OCI-LY1 (cell line): Measurements from ENCODE around the gene NDST3.
"Not testable (repeated sequence)": the region's sequence is repeated elsewhere in the genome, so short reads cannot be mapped to it uniquely, and the experiment has no call there.

Experiments used
- H2AFZ ChIP-seq: fragments of 200-600 bp; sonication (generic), shearing (Covaris generic); 2 replicates; pipeline ENCODE4 v1.6.0; 2014; ENCODE audit warnings: antibody characterized with exemption, mild to moderate bottlenecking, low read length
- H3F3A ChIP-seq: fragments of 200-600 bp; sonication (generic), shearing (Covaris generic); 2 replicates; pipeline ENCODE4 v1.6.0; 2014; ENCODE audit warnings: mild to moderate bottlenecking, antibody characterized with exemption, low read length, moderate library complexity; ENCODE audit not compliant: insufficient read depth
- H3K27ac ChIP-seq: fragments of 200-600 bp; sonication (generic); 2 replicates; pipeline ENCODE4 v1.5.1; 2014; ENCODE audit warnings: low read length, mixed run types, mild to moderate bottlenecking, low read depth; ENCODE audit not compliant: poor library complexity, severe bottlenecking
- H3K27me3 ChIP-seq: fragments of 200-600 bp; sonication (generic); 2 replicates; pipeline ENCODE4 v1.6.0; 2014; ENCODE audit warnings: antibody characterized with exemption, mild to moderate bottlenecking, low read length, moderate library complexity; ENCODE audit not compliant: insufficient read depth
- H3K36me3 ChIP-seq: fragments of 200-600 bp; sonication (generic); 2 replicates; pipeline ENCODE4 v1.6.1; 2014; ENCODE audit warnings: mild to moderate bottlenecking, antibody characterized with exemption, low read length, moderate library complexity, mixed read lengths; ENCODE audit not compliant: insufficient read depth
- H3K4me1 ChIP-seq: fragments of 200-600 bp; sonication (generic); 2 replicates; pipeline ENCODE4 v1.5.1; 2014; ENCODE audit warnings: mild to moderate bottlenecking, low read length, moderate library complexity; ENCODE audit not compliant: insufficient read depth, severe bottlenecking
- H3K4me2 ChIP-seq: fragments of 200-600 bp; sonication (generic), shearing (Covaris generic); 2 replicates; pipeline ENCODE4 v1.6.1; 2014; ENCODE audit warnings: low read length
- H3K4me3 ChIP-seq: fragments of 200-600 bp; sonication (generic); 2 replicates; pipeline ENCODE4 v1.5.1; 2014; ENCODE audit warnings: low read length, low read depth, mild to moderate bottlenecking, mixed read lengths; ENCODE audit not compliant: poor library complexity, severe bottlenecking
- H3K79me2 ChIP-seq: fragments of 200-600 bp; shearing (Covaris generic); 2 replicates; pipeline ENCODE4 v1.6.1; 2016; ENCODE audit warnings: mixed run types, low read length, mixed read lengths; ENCODE audit not compliant: insufficient read depth
- H3K9ac ChIP-seq: fragments of 200-600 bp; sonication (generic), shearing (Covaris generic); 2 replicates; pipeline ENCODE4 v1.6.1; 2014; ENCODE audit warnings: mild to moderate bottlenecking, low read length, mixed read lengths
- H3K9me2 ChIP-seq: fragments of 200-600 bp; sonication (generic), shearing (Covaris generic); 2 replicates; pipeline ENCODE4 v1.6.1; 2014; ENCODE audit warnings: low read depth, mild to moderate bottlenecking, low read length, mixed read lengths
- H3K9me3 ChIP-seq: fragments of 200-600 bp; shearing (Covaris generic); 2 replicates; pipeline ENCODE4 v1.6.1; 2014; ENCODE audit warnings: low read length, mixed read lengths
- H4K20me1 ChIP-seq: fragments of 200-600 bp; sonication (generic), shearing (Covaris generic); 2 replicates; pipeline ENCODE4 v1.6.0; 2016; ENCODE audit warnings: mild to moderate bottlenecking, low read length; ENCODE audit not compliant: insufficient read depth
- CTCF ChIP-seq: fragments of 200-600 bp; sonication (generic), shearing (Covaris generic); IDR thresholded peaks from 2 replicates; pipeline ENCODE4 v1.5.1; 2017; ENCODE audit warnings: mild to moderate bottlenecking, antibody characterized with exemption, low read length, moderate library complexity, mixed read lengths
- EZH2 ChIP-seq: fragments of 200-600 bp; sonication (generic), shearing (Covaris generic); IDR thresholded peaks from 2 replicates; pipeline ENCODE4 v1.8.0; 2017; ENCODE audit warnings: borderline replicate concordance, mixed run types, mild to moderate bottlenecking, antibody characterized with exemption, low read length, moderate library complexity, mixed read lengths

NDST3 gene

GRCh38 chr4:118265312-118266144, 231.2 kb downstream of the NDST3 start:
- TF ChIP-seq EZH2 = no peak
- no peak for TF ChIP-seq CTCF
- no peak overlapping the region for H3K4me2 ChIP-seq
- no peak overlapping the region for H3K9ac ChIP-seq
- H3F3A ChIP-seq = no peaks in the 10 kb centered on the region
- H3K9me2 ChIP-seq = no peaks in the 10 kb centered on the region
- no peaks in the 10 kb centered on the region for H3K9me3 ChIP-seq
- H3K4me3 ChIP-seq = no peak overlapping the region
- no peaks in the 10 kb centered on the region for H3K79me2 ChIP-seq
- no peak overlapping the region for H3K27ac ChIP-seq
- H3K4me1 ChIP-seq = no peaks in the 10 kb centered on the region
- H4K20me1 ChIP-seq = no peaks in the 10 kb centered on the region
- no peaks in the 10 kb centered on the region for H3K36me3 ChIP-seq
- H3K27me3 ChIP-seq = no peaks in the 10 kb centered on the region
- H2AFZ ChIP-seq = no peak overlapping the region

- not testable (repeated sequence) for H3K4me2 ChIP-seq, H3K9me2 ChIP-seq, H3K4me1 ChIP-seq, H3K9me3 ChIP-seq, H3K27ac ChIP-seq, H3K36me3 ChIP-seq, H3K79me2 ChIP-seq, H3K4me3 ChIP-seq, H3K27me3 ChIP-seq, H4K20me1 ChIP-seq, H3K9ac ChIP-seq, H2AFZ ChIP-seq, H3F3A ChIP-seq
These were observed 231.8 kb downstream of the NDST3 start for GRCh38 chr4:118266145-118266496.

- Histone ChIP-seq H3K9me3 (no peaks in the 10 kb centered on the region), H3K27me3 (no peaks in the 10 kb centered on the region), H3K4me2 (no peak overlapping the region), H3K4me3 (no peak overlapping the region), H3K4me1 (no peaks in the 10 kb centered on the region), H2AFZ (no peak overlapping the region), H3K36me3 (no peaks in the 10 kb centered on the region), H3K9me2 (no peaks in the 10 kb centered on the region), H3F3A (no peaks in the 10 kb centered on the region), H3K9ac (no peak overlapping the region), H3K79me2 (no peaks in the 10 kb centered on the region), H3K27ac (no peak overlapping the region), H4K20me1 (no peaks in the 10 kb centered on the region)
- TF ChIP-seq CTCF = no peak
- TF ChIP-seq EZH2 = no peak
These were observed 234.5 kb downstream of the NDST3 start for GRCh38 chr4:118268780-118269179.

- Histone ChIP-seq H4K20me1 (no peaks in the 10 kb centered on the region), H2AFZ (no peak overlapping the region), H3K36me3 (no peaks in the 10 kb centered on the region), H3K4me1 (no peaks in the 10 kb centered on the region), H3K4me3 (no peak overlapping the region), H3K9me2 (no peaks in the 10 kb centered on the region), H3K9me3 (no peaks in the 10 kb centered on the region), H3K4me2 (no peak overlapping the region), H3K27ac (no peak overlapping the region), H3F3A (no peaks in the 10 kb centered on the region), H3K79me2 (no peaks in the 10 kb centered on the region), H3K27me3 (no peaks in the 10 kb centered on the region), H3K9ac (no peak overlapping the region)
- TF ChIP-seq CTCF (peak; percentile 69), EZH2 (no peak)
These were observed 236.2 kb downstream of the NDST3 start for GRCh38 chr4:118270492-118270891.
